HG02943 (cell line): ENCODE results near the gene TSPAN9.

Experiments
- ATAC-seq: cut with Tn5 transposase; IDR thresholded peaks from one replicate; pipeline ENCODE4 v1.9.1; 2021; ENCODE audit warnings: mild to moderate bottlenecking, low read depth, moderate library complexity; ENCODE audit not compliant: unreplicated experiment

The TSPAN9 gene

DNA sequence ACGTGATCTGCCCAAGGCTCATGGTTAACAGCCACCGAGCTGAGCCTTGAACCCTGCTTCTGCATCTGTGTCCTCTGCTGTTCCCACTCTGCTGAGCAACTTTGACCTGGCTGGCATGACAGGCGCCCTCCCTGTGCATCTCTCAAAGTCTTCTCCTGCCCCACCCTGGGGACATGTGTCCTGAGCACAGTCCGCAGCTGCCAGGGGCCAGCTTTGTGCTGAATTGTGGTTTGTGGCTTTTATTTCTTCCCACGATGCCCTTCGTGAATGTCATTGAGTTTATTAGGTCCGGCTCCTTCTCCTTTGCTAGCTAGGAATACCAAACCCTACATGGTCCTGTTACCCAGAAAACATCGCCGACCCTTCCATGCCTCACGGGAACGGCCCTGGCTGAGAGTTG, 161.0 kb downstream of the TSPAN9 start:
- no peak for ATAC-seq

DNA sequence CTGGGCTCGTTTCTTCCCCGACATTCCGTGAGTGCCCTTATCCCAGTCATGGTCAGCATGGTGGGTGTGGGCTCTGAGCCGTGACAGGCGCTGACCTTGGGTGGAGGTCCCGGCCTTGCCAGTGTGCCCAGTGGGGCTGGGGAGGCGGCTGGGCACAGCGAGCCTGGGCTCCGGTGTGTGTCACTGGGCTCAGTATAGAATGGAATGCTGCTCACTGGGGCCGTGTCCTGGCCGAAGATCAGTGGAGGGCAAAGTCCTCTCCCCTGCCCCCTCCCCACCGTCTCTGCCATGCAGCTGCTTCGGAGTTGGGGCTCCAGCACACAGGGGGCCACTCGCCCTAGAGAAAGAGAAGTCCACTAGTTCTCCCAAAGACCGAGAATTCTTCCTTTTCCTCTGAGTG, 164.4 kb downstream of the TSPAN9 start:
- ATAC-seq: no peak

DNA sequence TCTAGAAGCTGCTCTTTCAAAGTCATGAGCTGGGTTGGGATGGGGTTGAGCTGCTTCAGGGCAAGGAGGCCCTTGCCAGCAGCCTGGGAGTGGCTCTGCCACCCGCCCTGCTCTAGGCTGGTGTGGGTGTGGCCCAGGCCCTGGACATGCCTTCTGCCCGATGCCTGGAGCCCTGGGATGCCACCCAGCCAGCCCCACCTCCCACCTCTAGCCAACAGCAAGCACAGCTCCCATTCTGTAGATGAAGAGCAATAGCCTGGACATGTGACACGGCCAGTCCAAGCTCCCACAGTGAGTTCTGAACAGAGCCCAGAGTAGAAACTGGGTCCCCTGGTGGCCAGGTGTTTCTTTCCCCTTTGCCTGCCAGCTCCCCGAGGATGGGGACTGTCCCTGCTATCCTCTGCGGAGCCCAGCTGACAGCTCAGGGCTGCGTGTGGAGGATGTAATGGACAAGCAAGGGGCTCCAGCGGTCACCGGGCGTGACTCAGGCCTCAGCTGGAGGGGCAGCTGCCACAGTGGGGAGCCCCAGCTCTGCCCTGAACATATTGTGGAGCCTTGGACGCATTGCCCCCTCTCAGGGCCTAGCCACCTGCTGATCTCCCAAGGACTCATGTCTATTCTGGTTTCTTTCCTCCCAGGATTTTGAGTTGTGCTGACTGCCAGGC, 165.2 kb downstream of the TSPAN9 start:
- no peak for ATAC-seq

DNA sequence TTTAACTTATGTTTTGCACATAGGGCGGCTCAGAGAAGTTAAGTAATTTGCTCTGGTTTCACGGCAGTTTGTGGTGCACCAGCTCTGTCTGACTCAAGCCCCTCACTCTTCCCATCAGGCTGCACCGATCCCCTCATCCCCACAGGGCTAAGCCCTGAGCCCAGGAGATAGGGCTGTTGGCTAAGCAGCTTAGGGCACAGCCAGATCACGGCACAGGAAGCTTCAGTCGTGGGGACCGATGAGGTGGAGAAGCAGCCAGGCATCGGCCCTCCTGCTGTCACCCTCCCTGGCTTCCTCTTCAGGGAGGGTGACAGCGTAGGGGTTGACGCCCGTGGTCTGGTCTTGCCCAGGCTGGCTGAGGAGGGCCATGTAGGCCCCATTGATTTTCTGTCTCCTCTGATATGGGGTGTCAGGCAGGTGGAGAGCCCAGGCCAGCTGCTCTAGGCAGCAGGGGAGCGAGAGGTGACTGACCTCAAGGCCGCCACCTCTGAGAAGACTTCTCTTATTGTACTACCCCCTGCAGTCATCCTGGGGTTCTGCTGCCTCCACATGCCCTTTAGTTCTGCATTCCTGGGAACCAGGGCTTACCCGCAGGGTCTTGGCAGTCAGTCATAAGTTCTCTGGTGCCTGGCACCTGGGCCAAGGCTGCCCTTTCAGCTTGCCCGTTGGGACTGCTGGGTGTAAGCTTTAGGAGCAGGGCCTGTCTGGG, 166.4 kb downstream of the TSPAN9 start:
- ATAC-seq: no peak

DNA sequence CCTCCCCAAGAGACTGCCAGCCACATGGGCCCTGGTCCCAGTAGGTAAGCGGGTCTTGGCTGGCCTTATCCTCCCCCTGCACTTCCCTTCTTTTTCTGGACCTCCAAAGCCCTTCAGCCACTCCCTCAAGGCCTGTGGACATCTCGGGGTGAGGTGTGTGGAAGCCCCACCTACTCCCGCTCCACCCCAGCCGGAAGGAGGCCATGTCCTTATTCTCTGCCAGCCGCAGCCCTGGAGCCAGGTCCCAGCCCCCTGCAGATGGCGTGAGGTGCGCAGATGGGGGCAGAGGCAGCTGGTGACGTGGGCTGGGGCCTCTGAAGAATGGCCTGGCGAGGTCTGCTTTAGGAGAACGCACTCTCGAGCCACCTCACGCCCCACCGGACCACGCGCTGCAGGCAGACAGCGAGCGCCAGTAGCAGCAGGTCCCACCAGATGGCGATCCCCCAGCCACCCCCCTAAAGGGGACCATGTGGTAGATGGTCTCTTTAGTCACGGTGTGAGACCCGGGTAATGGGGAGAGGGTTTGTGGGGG, 167.1 kb downstream of the TSPAN9 start:
- no peak for ATAC-seq

DNA sequence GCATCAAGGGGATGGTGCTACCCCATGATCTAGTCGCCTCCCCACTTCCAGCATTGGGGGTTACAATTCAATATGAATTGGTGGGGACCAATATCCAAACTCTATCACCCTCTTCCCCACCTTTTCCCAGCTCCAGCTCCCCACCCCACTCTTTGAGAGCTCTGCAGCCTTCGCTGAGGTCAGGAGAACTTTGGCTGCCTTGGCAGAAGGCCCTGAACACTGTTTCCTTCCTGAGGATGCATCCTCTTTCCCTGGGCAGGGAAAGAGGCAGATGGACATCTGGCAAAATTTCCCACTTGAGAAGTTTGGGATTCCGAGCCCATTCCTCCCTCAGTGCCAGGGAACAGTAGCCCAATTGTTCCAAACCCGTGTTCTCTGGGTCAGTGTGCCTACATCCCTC, 169.1 kb downstream of the TSPAN9 start:
- no peak for ATAC-seq

DNA sequence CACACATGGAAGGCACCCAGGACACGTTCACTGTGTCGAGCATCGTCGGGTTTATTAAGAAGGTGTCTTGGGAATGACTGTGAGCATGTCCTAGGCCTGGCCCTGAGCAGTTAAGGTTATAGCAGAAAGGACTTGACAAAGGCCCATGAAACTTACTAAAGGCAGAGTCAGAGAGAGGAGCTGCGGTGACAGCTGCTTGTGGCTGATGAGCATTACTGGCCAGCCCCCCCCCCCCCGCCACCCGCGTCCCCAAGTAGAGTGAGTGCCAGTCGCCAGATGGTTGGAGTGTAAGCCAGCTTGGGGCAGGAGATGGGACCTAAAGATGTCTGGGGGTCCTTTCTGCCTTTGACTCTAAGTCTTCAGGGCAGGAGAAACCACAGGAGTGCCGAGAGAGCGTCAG, 169.9 kb downstream of the TSPAN9 start:
- no peak for ATAC-seq

DNA sequence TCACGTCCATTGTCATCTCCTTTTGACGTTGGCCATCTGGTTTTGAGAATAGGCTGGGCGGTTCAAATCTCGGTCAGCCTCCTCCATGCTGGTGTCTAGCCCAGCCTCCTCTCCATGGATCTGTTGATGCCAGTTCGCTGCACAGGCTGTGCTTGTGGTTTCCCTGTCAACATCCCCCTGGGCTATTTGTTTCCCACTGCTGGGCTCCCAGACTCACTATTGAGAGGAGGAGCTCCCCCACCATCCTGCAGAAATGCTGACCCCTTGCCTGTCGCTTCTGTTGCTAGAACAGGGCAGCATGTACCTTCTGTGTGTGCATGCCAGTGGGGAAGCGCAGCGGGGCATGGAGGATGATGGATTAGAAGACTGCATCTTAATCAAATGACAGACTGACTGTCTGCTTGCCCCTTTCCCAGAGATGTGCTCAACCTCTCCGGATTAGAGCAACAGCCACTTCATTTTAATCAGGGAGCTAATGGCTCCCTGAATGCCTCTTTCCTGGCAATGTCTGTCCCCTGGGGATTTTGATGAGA, 170.5 kb downstream of the TSPAN9 start:
- ATAC-seq: no peak

DNA sequence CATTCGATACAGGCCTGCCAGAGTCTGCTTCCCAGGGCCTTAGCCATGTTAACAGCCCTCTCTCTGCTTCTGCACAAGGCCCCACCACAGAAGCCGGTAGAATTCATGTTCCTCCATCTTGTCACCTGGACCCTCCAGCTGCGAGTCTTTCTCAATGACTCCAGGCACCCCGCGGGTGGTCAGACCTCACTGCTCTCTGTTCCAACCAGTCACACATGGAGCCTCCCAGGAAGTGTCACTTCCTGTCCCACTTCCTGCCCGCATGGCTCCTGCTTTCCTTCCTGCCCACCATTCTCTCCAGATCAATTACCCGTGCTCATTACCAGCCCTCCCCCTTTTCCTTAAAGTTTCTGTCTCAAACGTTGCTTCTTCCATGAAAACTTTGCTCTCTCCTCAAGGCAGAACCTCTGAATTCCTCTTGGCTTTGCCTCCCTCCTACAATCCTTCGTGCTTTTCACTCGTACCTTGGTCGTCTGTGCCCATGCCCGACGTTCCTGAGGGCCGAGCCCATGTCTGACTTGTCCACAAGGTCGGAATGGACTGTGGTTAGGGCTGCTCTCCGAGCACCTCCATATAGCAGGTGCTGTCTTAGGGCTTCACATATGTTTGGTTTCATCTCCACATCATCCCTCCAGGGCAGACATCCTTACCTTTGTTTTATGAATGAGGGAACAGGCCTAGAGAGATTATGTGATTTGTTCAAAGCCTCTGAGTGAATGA, 172.1 kb downstream of the TSPAN9 start:
- no peak for ATAC-seq

DNA sequence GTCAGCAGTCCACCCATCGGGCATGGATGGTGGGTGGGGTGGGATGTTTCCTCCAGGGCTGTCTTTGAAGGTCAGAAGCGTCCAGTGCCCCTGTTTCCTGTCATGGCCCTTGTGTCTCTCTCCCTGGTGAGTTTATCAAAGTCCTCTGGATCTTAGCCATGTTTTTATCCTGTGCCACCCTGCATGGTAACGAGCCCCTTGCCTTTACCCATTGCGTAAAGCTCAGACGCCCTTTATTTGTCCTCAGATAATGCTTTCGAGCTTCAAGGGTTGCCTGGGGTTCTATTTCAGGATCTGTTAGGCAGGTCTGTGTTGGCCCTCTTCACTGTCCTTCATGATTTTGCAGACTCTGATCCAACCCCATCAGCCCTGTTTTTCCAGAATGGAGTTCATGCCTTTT, 172.9 kb downstream of the TSPAN9 start:
- no peak for ATAC-seq

DNA sequence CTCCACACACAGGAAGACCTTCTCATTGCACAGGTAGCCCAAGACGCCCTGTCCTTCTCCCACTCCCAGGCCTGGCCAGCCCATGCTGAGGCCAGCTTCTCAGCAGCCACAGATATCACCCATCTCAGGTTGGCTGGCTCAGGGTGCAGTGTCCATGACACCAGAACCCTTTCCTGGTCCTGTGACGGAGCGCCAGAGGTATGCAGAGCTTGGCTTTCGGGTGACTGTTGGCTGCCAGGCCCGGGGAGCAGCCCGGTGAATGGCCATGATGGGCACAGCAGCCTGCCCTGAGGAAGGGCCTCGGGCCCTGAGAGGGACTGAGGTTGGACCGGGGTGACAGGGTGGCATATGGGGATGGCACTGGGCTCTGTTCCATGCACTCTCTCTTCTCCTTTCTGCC, 173.4 kb downstream of the TSPAN9 start:
- ATAC-seq: no peak

DNA sequence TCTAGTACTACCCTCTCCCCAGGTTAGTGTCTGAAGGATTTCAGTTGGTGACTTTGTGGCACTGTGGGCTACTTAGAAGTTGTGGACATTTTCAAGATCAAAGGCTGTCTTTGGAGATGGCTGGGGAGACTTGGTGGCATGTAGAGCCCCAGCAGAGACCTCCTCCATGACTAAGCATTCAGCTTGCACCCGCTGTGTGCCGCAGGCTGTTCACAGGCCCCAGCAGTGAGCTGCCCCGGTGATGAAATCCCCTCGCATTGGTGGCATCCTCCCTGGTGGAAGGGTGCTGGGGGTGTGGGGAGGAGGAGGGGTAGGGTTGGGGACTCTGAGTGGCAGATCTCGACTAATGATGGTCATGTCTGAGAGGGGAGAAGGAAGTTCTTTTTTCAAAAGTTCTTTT, 173.9 kb downstream of the TSPAN9 start:
- ATAC-seq: no peak

DNA sequence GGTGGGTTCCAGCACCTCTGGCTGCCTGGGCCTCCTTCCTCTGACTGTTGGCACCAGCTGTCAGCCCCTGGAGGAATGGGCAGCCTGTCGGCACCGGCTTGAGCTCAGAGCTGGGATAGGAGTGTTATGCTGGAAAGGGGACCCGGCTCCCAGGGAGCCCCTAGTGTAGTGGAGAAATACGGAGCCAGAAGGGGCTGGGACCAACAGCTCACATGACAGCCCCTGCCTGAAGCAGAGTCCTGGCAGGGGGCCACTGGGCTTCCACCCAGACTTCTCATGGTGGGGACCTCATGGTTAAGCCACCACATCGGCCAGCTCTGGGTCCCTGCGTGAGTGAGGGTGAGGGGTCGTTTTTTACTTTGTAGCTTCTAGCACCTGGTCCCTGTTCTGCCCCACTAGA, 174.5 kb downstream of the TSPAN9 start:
- ATAC-seq: no peak

DNA sequence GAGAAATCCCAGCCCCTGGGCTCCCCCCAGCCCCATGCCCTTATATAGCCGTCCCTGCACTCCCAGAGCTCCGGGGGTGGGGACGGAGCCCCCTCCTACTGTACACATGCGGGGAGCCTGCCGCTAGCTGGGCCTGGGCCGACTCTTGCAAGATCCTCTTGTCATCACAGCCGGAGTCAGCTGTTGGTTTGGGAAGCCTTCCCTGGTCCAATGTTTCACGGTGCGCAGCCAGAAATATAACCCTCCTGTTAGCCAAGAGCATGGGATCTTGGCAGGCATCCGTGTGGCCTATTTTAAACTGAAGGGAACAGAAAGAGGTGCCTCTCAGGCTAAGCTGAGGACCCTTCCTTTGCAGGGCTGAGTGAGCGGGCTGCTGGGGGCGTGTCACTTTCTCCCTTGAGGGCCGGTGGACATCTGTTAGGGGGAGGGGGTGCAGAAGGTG, 175.3 kb downstream of the TSPAN9 start:
- ATAC-seq: no peak

DNA sequence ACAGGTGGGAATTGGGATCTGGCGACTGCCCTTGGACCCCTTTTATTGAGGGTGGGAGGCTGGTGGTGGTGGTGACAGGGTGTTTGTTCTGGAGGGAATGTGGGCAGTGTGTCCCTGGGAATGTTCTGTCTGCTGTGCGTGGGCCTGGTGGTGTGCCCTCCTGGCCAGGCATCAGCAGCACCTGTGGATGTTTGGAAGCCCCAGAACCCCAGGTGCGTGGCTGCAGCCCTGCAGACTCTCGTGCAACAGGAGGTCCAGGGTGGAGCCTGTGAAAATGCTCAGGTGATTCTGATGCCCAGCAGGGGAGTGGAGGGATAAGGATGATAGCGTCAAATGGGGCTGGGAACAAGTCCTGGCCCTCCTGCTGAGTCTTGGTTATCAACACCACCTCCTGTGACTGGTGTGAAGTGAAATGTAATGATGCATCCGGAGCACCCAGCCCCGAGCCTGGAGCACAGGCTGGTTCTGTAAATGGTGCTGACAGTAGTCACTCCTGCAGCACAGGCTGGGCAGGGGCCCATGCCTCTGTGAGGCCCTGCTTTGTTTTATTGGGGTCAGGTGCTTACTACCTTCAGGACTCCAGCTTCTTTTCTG, 176.6 kb downstream of the TSPAN9 start:
- no peak for ATAC-seq

DNA sequence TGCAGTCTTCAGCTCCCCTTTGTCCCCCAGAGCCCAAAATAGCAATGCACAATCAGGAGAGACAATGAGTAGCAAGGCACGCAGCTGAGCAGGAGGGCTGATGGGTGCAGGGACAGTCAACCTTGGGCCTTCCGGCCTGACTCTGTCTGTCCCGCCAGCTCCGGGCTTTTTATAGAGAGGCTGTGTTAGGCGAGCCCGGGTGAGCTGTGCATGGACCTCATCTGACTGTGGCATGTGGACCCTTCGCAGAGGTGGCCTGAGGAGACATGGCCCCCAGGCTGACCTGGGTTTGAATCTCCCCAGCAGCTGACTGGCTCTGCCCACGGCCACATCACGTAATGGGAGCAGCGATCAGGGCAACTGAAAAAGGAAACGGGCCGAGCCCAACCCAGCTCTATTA, 177.9 kb downstream of the TSPAN9 start:
- ATAC-seq: no peak

DNA sequence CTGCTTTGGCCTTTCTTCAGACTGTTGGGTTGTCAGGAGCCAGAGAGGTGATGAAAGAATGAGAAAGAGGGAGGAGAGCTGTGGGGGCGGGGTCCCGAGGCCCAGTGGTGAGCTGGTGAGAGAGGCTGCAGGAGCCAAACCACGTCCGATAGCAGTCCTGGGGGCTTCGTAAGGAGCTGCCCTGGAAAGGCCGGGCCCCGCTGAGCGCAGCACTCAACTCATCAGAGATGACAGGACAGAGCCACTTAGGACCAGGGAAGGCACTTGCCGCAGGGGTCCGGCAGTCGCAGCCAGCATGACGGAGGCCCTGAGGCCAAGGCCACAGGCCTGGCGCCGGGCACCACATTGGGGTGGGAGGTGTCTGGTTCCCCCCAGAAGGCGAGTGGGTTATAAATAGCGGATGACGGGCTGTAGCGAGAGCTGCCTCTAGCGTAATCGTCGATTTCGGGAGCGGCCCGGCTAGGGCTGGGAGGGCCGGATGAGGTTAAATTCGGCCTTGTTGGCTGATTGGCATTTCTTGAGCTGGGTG, 179.0 kb downstream of the TSPAN9 start:
- ATAC-seq: no peak

DNA sequence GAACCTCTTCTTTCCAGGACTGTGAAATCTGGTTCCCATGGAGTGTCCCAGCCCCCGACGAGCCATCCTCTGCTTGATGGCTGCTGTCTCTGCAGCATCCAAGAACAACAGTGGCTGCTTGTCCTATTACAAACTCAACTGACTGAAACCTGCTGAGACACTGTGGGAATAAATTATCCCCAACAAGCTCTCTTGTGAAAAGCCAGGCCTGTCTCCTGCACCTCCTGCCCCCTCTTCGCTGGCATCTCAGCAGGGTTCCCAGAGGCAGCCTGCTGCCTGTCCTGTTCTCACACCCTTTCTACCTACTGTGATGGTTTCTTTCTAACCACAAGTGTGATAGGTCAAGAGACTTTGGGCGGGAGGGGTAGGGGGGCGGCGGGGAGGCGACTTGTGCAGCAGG, 180.2 kb downstream of the TSPAN9 start:
- no peak for ATAC-seq

DNA sequence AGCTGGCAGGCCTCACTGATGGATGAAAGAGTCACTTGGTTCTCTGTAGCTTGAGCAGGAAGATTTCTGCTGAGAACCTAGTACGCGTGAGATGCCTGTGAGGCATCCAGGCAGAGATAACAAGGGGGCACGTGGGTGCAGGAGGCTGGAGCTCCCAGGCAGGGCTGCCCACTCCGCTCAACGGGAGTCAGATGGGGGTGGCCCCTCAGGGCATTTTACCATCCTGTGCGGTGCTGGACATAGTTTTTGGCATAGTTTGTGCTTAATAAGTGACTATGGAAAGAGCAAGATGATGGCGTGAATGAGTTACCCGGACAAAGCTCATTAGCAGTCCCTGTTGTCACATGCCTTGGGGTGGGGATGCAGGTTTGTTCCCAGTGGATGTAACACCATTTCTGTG, 182.8 kb downstream of the TSPAN9 start:
- ATAC-seq: no peak

DNA sequence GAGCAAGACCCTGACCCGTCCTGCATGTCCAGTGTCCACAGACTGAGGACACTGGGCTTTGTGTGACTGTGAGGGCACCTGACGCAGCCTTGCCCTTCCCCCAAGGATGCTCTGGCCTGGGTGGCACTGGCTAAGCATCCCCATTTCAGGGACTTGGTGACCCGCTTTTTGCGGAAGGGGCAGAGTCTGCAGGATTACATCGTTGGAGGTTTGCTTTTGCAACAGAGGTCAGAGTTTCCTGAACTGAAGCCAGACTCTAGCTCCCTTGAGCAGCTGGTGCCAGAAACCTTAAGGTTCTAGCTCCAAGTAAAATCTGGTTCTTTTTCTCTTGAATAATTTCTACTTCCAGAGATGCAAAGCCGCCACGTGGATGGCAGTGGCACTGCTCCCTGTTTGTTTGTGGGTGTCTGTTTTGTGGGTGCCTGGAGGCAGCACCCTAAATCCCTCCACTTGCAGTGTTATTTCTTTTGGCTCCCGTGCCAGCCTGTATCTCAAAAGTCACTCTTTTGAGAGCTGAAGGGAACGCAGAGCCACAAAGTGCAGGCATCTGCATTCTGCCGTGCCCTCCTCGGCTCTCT, 184.7 kb downstream of the TSPAN9 start:
- ATAC-seq: no peak
